Adrenal gland (tissue), 5 donors: ENCODE data around the gene ARL15.
"Not testable (repeated sequence)": the region's sequence is repeated elsewhere in the genome, so short reads cannot be mapped to it uniquely, and the experiment has no call there.

Experiments used
- POLR2A ChIP-seq, 2 donors: fragments of 450-650 bp; IDR thresholded peaks; one replicate each; pipeline ENCODE4 v1.6.1; 2017; ENCODE audit warnings: antibody characterized with exemption in 2 of 2, mild to moderate bottlenecking in 2 of 2, moderate library complexity in 1 of 2
- TF ChIP-seq, protein P1 (sequence below), 6 experiments: fragments of 450-650 bp in 4 of 6; fragments of 200-600 bp in 2 of 6; sonication (generic) in 1 of 6; IDR thresholded peaks; 1 replicate in 5 of 6; 2 replicates in 1 of 6; pipeline versions ENCODE4 v1.5.1 to v1.8.0; 2016 to 2021; ENCODE audit warnings: antibody characterized with exemption in 6 of 6, mild to moderate bottlenecking in 2 of 6, moderate library complexity in 1 of 6
- donor health status: DM: no; HTN: no; CAD: no.

- TF ChIP-seq, protein P1, sequence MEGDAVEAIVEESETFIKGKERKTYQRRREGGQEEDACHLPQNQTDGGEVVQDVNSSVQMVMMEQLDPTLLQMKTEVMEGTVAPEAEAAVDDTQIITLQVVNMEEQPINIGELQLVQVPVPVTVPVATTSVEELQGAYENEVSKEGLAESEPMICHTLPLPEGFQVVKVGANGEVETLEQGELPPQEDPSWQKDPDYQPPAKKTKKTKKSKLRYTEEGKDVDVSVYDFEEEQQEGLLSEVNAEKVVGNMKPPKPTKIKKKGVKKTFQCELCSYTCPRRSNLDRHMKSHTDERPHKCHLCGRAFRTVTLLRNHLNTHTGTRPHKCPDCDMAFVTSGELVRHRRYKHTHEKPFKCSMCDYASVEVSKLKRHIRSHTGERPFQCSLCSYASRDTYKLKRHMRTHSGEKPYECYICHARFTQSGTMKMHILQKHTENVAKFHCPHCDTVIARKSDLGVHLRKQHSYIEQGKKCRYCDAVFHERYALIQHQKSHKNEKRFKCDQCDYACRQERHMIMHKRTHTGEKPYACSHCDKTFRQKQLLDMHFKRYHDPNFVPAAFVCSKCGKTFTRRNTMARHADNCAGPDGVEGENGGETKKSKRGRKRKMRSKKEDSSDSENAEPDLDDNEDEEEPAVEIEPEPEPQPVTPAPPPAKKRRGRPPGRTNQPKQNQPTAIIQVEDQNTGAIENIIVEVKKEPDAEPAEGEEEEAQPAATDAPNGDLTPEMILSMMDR (IDR thresholded peaks at IDR 0.05) = not testable (repeated sequence)
- not testable (repeated sequence) for TF ChIP-seq POLR2A (IDR thresholded peaks at IDR 0.05)
Observed at GRCh38 chr5:53836851-53837430, 473.4 kb downstream of the ARL15 start.
